Neural progenitor cell (in vitro differentiated cells): ENCODE data around the gene KCNH2.

Experiments
- CTCF ChIP-seq: fragments of 200-600 bp; sonication (generic); IDR thresholded peaks from 2 replicates; pipeline ENCODE4 v1.5.1; 2017; ENCODE audit warnings: antibody characterized with exemption, mild to moderate bottlenecking
- EZH2 ChIP-seq: fragments of 200-600 bp; sonication (generic); IDR thresholded peaks from 2 replicates; pipeline ENCODE4 v1.6.1; 2017; ENCODE audit warnings: antibody characterized with exemption, mild to moderate bottlenecking, moderate library complexity
- EZH2phosphoT487 ChIP-seq: fragments of 200-600 bp; sonication (generic); IDR thresholded peaks from 2 replicates; pipeline ENCODE4 v1.6.1; 2017; ENCODE audit warnings: antibody characterized with exemption

- peak; percentile 77 for TF ChIP-seq CTCF
- TF ChIP-seq EZH2, result no peak
- no peak for TF ChIP-seq EZH2phosphoT487
These were observed 8.0 kb upstream of the KCNH2 start for GRCh38 chr7:150986099-150986512.
